Measurements from ENCODE around the gene PCDHGA1.
A peak's percentile ranks its signal among the peaks of the same experiment; 100 is the strongest.

The PCDHGA1 gene

DNA sequence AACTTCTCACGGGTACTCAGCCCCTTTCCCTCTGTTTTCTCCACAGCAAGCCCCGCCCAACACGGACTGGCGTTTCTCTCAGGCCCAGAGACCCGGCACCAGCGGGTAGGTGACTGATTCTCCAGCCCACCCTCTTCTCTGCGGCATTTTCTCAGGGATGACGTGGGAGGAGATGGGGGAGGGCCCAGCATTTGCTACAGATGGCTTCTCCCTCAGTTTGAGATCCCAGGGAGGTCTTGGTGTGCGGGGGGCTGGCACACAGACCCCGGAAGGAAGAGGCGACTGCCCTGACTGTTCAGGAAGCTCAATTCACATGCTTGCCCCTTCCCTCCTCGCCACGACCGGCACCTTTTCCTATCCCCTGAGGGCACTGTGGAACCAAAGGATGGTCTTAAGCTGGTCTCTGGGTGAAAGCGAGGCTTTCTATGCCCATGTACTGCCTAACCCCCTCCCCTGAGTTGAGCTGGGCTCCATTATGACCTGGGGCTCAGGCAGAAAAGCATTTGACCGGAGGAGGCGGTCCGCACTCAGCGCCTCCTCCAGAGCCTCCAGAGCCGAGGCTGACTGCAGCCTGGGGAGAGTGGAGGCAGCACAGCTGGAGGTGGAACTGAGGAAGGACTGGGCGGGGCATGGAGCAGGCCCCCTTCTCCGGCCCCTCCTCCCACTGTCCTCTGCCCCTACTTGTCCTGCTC is 164.6 kb downstream of the PCDHGA1 start:
- peak overlapping the region; percentile 10 for H2BK12ac ChIP-seq (ENCODE audit: low read length)
- no peak overlapping the region for H3K4me2 ChIP-seq (ENCODE audit: low read length)
- H2BK120ac ChIP-seq (ENCODE audit: insufficient read depth, low read length, poor library complexity) = no peak overlapping the region
- no peak overlapping the region for H3K4ac ChIP-seq (ENCODE audit: low read depth, low read length)
- no peak for DNase-seq
- H4K91ac ChIP-seq (ENCODE audit: low read depth, low read length) = peak overlapping the region; percentile 25
- H3K79me2 ChIP-seq (ENCODE audit: control insufficient read depth, insufficient read depth, low read length, poor library complexity) = no peaks in the 10 kb centered on the region
- no peak overlapping the region for H4K12ac ChIP-seq (ENCODE audit: low read depth, low read length)
- no peak overlapping the region for H3K9ac ChIP-seq (ENCODE audit: low read length)
- no CpG with 5 or more reads among the region's 22 CpGs for WGBS (ENCODE audit: extremely low coverage, insufficient coverage, insufficient read length)
- H3K27me3 ChIP-seq (ENCODE audit: insufficient read depth, low read length) = peaks cover 9% of the 10 kb centered on the region
- H2AFZ ChIP-seq (ENCODE audit: insufficient read depth, low read length, poor library complexity) = no peak overlapping the region
- no peak overlapping the region for H2BK5ac ChIP-seq (ENCODE audit: low read depth, low read length, poor library complexity)
- peak overlapping the region; percentile 32 for H4K8ac ChIP-seq (ENCODE audit: low read depth, low read length)
- peaks cover 4% of the 10 kb centered on the region for H3K79me1 ChIP-seq (ENCODE audit: low read length)
- no peak overlapping the region for H3K23ac ChIP-seq (ENCODE audit: low read length)
- H3K36me3 ChIP-seq (ENCODE audit: control insufficient read depth in 1 of 2, insufficient read depth in 2 of 2, low read length in 2 of 2) = peaks cover 40 to 45% of the 10 kb centered on the region in 2 experiments
- no peak overlapping the region for H3K27ac ChIP-seq (ENCODE audit: low read depth, low read length)
- peaks cover 4% of the 10 kb centered on the region for H3K9me3 ChIP-seq (ENCODE audit: insufficient read depth, low read depth, low read length)
- H3K14ac ChIP-seq (ENCODE audit: low read length) = peak overlapping the region; percentile 11
- H3K4me1 ChIP-seq (ENCODE audit: control insufficient read depth in 1 of 2, insufficient read depth in 2 of 2, low read length in 2 of 2) = peaks cover 11 to 24% of the 10 kb centered on the region in 2 experiments
- peak overlapping the region; percentile 37 for H2AK5ac ChIP-seq (ENCODE audit: low read length)
- peak overlapping the region; percentile 54 for H3K18ac ChIP-seq (ENCODE audit: low read length)
- no peak overlapping the region for H3K4me3 ChIP-seq (ENCODE audit: low read depth, low read length)

GRCh38 chr5:141495453-141495811 is 165.1 kb downstream of the PCDHGA1 start:
- peaks cover 9% of the 10 kb centered on the region for H3K27me3 ChIP-seq (ENCODE audit: insufficient read depth, low read length)
- peaks cover 35 to 40% of the 10 kb centered on the region in 2 experiments for H3K36me3 ChIP-seq (ENCODE audit: control insufficient read depth in 1 of 2, insufficient read depth in 2 of 2, low read length in 2 of 2)
- H3K4me1 ChIP-seq (ENCODE audit: control insufficient read depth in 1 of 2, insufficient read depth in 2 of 2, low read length in 2 of 2) = peaks cover 11 to 24% of the 10 kb centered on the region in 2 experiments
- no peak overlapping the region for H4K12ac ChIP-seq (ENCODE audit: low read depth, low read length)
- no peak overlapping the region for H2BK120ac ChIP-seq (ENCODE audit: insufficient read depth, low read length, poor library complexity)
- H2BK12ac ChIP-seq (ENCODE audit: low read length) = peak overlapping the region; percentile 10
- no peak for DNase-seq
- peaks cover 4% of the 10 kb centered on the region for H3K79me1 ChIP-seq (ENCODE audit: low read length)
- no peak overlapping the region for H2AFZ ChIP-seq (ENCODE audit: insufficient read depth, low read length, poor library complexity)
- H3K4ac ChIP-seq (ENCODE audit: low read depth, low read length) = no peak overlapping the region
- H3K9me3 ChIP-seq (ENCODE audit: insufficient read depth, low read depth, low read length) = peaks cover 2% of the 10 kb centered on the region
- no peak overlapping the region for H3K4me3 ChIP-seq (ENCODE audit: low read depth, low read length)
- H2BK5ac ChIP-seq (ENCODE audit: low read depth, low read length, poor library complexity) = no peak overlapping the region
- peak overlapping the region; percentile 25 for H4K91ac ChIP-seq (ENCODE audit: low read depth, low read length)
- H3K14ac ChIP-seq (ENCODE audit: low read length) = no peak overlapping the region
- no peak overlapping the region for H3K23ac ChIP-seq (ENCODE audit: low read length)
- WGBS (ENCODE audit: extremely low coverage, insufficient coverage, insufficient read length) = no CpG with 5 or more reads among the region's 8 CpGs
- H3K18ac ChIP-seq (ENCODE audit: low read length) = peak overlapping the region; percentile 23
- no peak overlapping the region for H3K9ac ChIP-seq (ENCODE audit: low read length)
- no peak overlapping the region for H3K27ac ChIP-seq (ENCODE audit: low read depth, low read length)
- no peak overlapping the region for H2AK5ac ChIP-seq (ENCODE audit: low read length)
- no peaks in the 10 kb centered on the region for H3K79me2 ChIP-seq (ENCODE audit: control insufficient read depth, insufficient read depth, low read length, poor library complexity)
- H3K4me2 ChIP-seq (ENCODE audit: low read length) = no peak overlapping the region
- peak overlapping the region; percentile 32 for H4K8ac ChIP-seq (ENCODE audit: low read depth, low read length)

GRCh38 chr5:141496038-141496437 is 165.7 kb downstream of the PCDHGA1 start:
- H3K9me3 ChIP-seq (ENCODE audit: insufficient read depth, low read depth, low read length) = peaks cover 2% of the 10 kb centered on the region
- peaks cover 9% of the 10 kb centered on the region for H3K27me3 ChIP-seq (ENCODE audit: insufficient read depth, low read length)
- peaks cover 11 to 24% of the 10 kb centered on the region in 2 experiments for H3K4me1 ChIP-seq (ENCODE audit: control insufficient read depth in 1 of 2, insufficient read depth in 2 of 2, low read length in 2 of 2)
- H2BK12ac ChIP-seq (ENCODE audit: low read length) = no peak overlapping the region
- no CpG with 5 or more reads among the region's 4 CpGs for WGBS (ENCODE audit: extremely low coverage, insufficient coverage, insufficient read length)
- no peak overlapping the region for H2BK120ac ChIP-seq (ENCODE audit: insufficient read depth, low read length, poor library complexity)
- H4K91ac ChIP-seq (ENCODE audit: low read depth, low read length) = no peak overlapping the region
- H3K79me1 ChIP-seq (ENCODE audit: low read length) = peaks cover 4% of the 10 kb centered on the region
- no peak overlapping the region for H2AFZ ChIP-seq (ENCODE audit: insufficient read depth, low read length, poor library complexity)
- peak overlapping the region; percentile 9 for H3K27ac ChIP-seq (ENCODE audit: low read depth, low read length)
- no peak overlapping the region for H3K4me3 ChIP-seq (ENCODE audit: low read depth, low read length)
- H2AK5ac ChIP-seq (ENCODE audit: low read length) = no peak overlapping the region
- no peak overlapping the region for H3K4ac ChIP-seq (ENCODE audit: low read depth, low read length)
- DNase-seq = no peak
- no peak overlapping the region for H2BK5ac ChIP-seq (ENCODE audit: low read depth, low read length, poor library complexity)
- H4K12ac ChIP-seq (ENCODE audit: low read depth, low read length) = no peak overlapping the region
- H3K36me3 ChIP-seq (ENCODE audit: control insufficient read depth in 1 of 2, insufficient read depth in 2 of 2, low read length in 2 of 2) = peaks cover 29 to 34% of the 10 kb centered on the region in 2 experiments
- no peaks in the 10 kb centered on the region for H3K79me2 ChIP-seq (ENCODE audit: control insufficient read depth, insufficient read depth, low read length, poor library complexity)
- no peak overlapping the region for H3K14ac ChIP-seq (ENCODE audit: low read length)
- peak overlapping the region; percentile 37 for H3K18ac ChIP-seq (ENCODE audit: low read length)
- H3K9ac ChIP-seq (ENCODE audit: low read length) = no peak overlapping the region
- no peak overlapping the region for H3K4me2 ChIP-seq (ENCODE audit: low read length)
- H3K23ac ChIP-seq (ENCODE audit: low read length) = no peak overlapping the region
- H4K8ac ChIP-seq (ENCODE audit: low read depth, low read length) = no peak overlapping the region

GRCh38 chr5:141501761-141502160 is 171.4 kb downstream of the PCDHGA1 start:
- H2AK5ac ChIP-seq (ENCODE audit: low read length) = no peak overlapping the region
- no peaks in the 10 kb centered on the region for H3K27me3 ChIP-seq (ENCODE audit: insufficient read depth, low read length)
- no peak overlapping the region for H3K27ac ChIP-seq (ENCODE audit: low read depth, low read length)
- no peaks in the 10 kb centered on the region for H3K79me2 ChIP-seq (ENCODE audit: control insufficient read depth, insufficient read depth, low read length, poor library complexity)
- H4K12ac ChIP-seq (ENCODE audit: low read depth, low read length) = no peak overlapping the region
- WGBS (ENCODE audit: extremely low coverage, insufficient coverage, insufficient read length) = no CpG with 5 or more reads among the region's 7 CpGs
- H3K4me1 ChIP-seq (ENCODE audit: control insufficient read depth in 1 of 2, insufficient read depth in 2 of 2, low read length in 2 of 2) = peaks cover 2% of the 10 kb centered on the region in 2 experiments
- H3K36me3 ChIP-seq (ENCODE audit: control insufficient read depth in 1 of 2, insufficient read depth in 2 of 2, low read length in 2 of 2) = peaks cover 23 to 28% of the 10 kb centered on the region in 2 experiments
- no peak overlapping the region for H2BK12ac ChIP-seq (ENCODE audit: low read length)
- no peak overlapping the region for H3K23ac ChIP-seq (ENCODE audit: low read length)
- no peak overlapping the region for H3K4ac ChIP-seq (ENCODE audit: low read depth, low read length)
- H3K9ac ChIP-seq (ENCODE audit: low read length) = no peak overlapping the region
- no peak overlapping the region for H3K4me2 ChIP-seq (ENCODE audit: low read length)
- H3K9me3 ChIP-seq (ENCODE audit: insufficient read depth, low read depth, low read length) = no peaks in the 10 kb centered on the region
- H3K18ac ChIP-seq (ENCODE audit: low read length) = no peak overlapping the region
- no peak overlapping the region for H4K8ac ChIP-seq (ENCODE audit: low read depth, low read length)
- DNase-seq = no peak
- peaks cover 1% of the 10 kb centered on the region for H3K79me1 ChIP-seq (ENCODE audit: low read length)
- H3K4me3 ChIP-seq (ENCODE audit: low read depth, low read length) = no peak overlapping the region
- H3K14ac ChIP-seq (ENCODE audit: low read length) = no peak overlapping the region
- no peak overlapping the region for H2BK120ac ChIP-seq (ENCODE audit: insufficient read depth, low read length, poor library complexity)
- no peak overlapping the region for H4K91ac ChIP-seq (ENCODE audit: low read depth, low read length)
- no peak overlapping the region for H2AFZ ChIP-seq (ENCODE audit: insufficient read depth, low read length, poor library complexity)
- no peak overlapping the region for H2BK5ac ChIP-seq (ENCODE audit: low read depth, low read length, poor library complexity)

All from trophoblast cell (in vitro differentiated cells and primary cell).